Cerebellar nuclear complex (tissue), 1 donor: ENCODE results near the gene GUCA1A.

Experiments
- DNase-seq, 2 experiments: peaks; one replicate each; lab custom pipeline; 2025; lab: John Stamatoyannopoulos, UW

Gene GUCA1A

GRCh38 chr6:42173101-42173500 is at the start of gene GUCA1A:
TSS of gene GUCA1A (plus strand) at chr6:42173364. CDS start at chr6:42173614, 250 bp downstream.
- DNase-seq, result no peak

DNA sequence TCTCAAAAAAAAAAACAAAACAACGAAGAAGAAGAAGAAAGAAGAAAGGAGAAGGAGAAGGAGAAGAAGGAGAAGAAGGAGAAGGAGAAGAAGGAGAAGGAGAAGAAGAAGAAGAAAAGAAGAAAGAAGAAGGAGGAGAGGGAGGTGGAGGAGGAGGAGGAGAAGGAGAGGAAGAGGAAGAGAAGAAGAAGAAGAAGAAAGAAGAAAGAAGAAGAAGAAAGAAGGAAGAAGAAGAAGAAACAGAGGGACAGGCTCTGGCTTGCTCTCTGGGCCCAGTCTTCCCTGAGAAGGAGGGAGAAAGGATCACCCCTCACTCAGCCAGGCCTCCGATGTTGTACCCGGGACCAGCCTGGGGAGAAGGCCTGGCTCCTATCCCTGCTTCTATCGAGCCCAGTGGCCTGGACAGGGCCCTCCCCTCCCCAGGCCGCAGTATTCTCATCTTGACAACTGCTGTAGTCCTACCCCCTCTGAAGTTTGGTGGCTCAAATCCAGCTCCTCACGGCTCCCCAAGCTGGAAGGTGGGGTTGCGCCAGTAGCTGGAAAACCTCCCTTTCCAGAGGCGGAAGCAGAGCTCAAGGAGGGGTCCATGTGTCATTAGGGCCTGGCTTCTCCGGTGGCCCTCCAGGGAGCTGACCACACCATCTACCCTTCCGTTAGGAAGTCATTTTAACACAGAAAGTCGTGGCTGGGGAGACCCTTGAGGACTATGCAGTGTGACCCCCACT is 49.6 kb upstream of the GUCA1A start:
- DNase-seq, result no peak

GRCh38 chr6:42124223-42124836 is 48.8 kb upstream of the GUCA1A start:
- DNase-seq, result no peak

DNA sequence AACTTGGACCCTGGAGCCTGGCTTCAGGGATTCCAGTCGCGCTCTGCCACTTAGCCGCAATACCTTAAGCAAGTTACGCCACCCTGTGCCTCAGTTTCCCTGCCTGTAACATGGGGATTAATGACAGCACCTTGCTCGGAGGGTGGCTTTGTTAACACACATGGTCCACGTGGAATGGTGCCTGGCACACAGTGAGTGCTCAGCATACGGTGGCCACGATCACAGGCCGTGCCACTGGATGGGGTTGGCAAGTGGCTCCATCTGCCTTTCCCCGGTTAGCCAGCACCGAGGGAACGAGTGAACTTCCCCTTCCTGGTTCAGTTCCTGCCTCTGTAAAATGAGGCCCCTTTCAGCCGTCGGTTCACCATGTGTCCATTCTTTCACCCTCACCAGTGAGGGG is 47.9 kb upstream of the GUCA1A start:
- DNase-seq, result no peak

GRCh38 chr6:42125663-42126062 is 47.5 kb upstream of the GUCA1A start:
- no peak for DNase-seq

DNA sequence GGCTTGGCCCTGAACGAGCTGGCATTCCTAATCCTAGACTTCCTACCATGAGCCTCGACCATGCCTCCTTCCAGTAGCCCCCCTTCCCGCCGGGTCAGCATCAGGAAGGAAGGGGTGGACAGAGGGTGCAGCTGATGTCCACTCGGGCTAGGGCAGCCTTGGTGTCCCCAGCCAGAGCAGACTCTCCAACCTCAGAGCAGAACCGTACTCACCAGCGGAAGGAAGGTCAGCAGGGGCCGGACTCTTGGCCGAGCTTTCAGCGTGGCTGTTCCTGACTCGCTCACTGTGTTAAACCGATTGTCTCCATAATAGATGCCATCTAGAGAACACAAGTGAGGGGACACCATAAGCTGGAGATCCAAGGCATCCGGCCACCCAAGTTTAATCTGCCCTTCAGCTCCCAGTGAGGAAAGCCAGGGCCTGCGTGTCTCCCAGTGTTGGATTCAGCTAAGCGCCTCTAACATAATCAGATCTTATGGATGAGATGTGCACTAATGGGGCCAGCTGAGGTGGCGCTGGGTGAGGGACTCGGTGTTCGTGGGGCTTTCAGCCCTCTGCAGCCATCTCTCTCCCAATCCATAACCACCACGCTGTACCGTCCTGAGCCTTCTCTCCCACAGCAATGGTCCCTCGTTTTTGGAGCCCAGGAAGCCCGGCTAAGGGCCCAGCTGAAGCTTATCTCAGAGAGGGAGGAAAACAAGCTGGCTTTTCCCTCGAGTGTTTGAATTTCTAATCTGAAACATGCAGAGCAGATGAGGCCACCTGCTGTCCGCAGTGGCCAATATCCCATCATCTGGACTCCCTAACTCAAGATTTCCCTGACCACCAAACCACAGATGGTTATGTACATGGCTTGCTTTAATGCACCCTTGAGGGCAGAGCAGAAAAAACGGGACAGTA is 44.5 kb upstream of the GUCA1A start:
- DNase-seq, result no peak

GRCh38 chr6:42129360-42129676 is 43.8 kb upstream of the GUCA1A start:
- no peak for DNase-seq

GRCh38 chr6:42131531-42131930 is 41.6 kb upstream of the GUCA1A start:
- no peak for DNase-seq

DNA sequence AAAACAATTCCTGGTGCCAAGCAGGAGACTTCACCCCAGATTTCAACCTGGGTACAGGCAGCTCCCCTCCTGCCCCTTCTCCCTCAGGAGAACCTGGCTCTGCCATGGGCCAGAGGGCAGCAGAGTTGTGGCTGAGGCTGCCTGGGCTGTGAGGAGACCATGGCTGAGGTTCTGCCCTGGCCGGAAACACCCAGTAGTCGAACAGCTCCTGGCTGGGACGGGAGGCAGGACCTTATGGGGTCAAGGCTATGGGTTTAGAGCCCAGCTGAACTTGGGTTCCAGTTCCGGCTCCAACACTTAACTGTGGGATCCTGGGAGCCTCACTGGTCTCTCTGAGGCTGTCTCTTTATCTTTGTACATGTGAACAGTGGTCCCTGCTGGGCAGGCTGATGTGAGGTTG is 39.2 kb upstream of the GUCA1A start:
- no peak for DNase-seq

- no peak for DNase-seq
Measured at GRCh38 chr6:42135161-42135560, 38.0 kb upstream of the GUCA1A start.

DNA sequence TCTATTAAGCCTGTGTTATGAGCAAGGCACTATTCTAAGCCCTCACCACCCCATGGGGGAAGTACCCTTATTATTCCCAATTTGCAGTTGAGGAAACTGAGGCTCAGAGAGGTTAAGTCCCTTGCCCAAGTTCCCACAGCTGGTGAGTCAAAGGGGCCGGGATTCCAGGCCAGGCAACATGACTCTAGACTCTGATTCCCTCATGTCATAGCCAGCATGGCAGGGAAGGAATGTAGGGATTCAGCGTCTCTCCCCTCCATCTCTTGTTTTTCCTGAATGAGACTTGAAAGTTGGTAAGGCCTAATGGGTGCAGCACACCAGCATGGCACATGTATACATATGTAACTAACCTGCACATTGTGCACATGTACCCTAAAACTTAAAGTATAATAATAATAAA is 37.4 kb upstream of the GUCA1A start:
- DNase-seq, result no peak

DNA sequence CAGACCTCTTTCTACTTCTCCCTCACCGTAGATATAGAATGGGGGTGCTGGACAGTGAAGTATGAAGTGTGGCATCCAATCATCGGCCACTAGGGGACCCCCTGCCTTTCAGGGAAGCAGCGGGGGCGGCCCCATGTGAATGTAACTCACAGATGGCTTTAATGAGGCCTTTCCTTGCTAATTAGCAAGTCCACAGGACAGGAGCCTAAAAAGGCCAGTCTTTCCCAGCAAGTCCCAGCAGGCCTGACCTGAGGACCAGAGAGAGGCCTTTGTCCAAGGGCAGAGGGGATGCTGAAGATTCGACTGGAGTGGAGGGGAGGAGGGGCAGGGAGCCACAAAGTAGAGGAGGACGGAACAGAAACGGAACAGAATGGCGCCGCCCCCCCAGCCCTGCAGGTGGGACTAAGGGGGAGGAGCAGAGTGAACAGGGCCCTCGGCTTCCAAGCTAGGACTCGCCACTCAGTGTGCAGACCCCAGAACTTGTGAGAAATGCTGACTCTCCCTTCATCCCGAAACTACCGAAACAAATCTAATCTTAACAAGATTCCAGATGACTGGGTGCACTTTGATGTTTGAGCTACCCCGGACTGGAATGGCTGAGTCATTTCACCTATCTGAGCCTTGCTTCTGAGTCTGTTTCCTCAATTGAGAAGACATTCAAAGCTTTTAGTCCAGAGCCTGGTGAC is 36.5 kb upstream of the GUCA1A start:
- no peak for DNase-seq

GRCh38 chr6:42137194-42137753 is 35.9 kb upstream of the GUCA1A start:
- DNase-seq, result no peak

GRCh38 chr6:42138190-42138589 is 35.0 kb upstream of the GUCA1A start:
- no peak for DNase-seq

GRCh38 chr6:42138630-42139619 is 34.2 kb upstream of the GUCA1A start:
- no peak for DNase-seq

DNA sequence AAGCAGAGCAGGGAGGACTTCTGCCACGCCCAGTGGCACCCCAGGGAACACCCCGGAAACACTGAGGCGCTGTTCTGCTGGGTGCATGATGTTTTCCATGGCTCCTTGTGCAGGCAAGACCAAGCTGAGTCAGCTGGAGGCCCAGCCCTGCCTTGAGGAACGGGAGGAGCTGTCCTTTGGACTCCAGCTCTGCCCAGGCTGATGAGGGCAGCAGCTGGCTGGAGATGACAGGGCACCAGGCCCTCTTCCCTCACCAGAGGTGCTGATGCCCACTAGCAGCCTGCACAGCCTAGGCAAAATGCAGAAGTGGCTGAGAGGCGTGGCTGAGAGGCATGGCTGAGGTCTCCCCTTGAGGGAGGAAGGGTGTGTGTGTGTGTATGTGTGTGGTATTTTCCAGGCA is 33.1 kb upstream of the GUCA1A start:
- no peak for DNase-seq

GRCh38 chr6:42140756-42141602 is 32.2 kb upstream of the GUCA1A start:
- DNase-seq, result no peak

DNA sequence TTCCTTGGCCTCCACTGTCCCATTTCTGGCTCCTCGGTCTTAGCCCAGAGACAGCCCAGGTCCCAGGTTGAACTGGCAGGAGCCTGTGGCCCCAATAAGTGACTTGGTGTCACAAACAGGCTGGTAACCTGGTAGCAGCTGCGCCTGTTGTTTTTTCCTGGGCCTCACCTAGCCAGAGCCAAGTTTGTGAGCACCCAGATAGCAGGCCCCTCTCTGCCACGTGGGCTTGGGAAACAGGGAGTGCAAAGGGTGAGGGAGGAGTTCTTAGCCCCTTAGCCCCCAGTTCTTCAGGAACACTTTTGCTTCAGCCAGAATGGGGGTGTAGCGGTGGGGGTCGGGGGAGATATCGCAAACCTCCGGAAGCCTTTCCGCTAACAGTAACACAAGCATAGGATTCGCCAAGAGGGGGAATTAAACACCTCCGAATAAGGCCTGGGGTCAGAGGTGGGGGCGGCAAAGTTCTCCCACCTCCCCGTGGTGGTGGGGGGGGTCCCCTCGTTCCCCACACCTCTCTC is 31.5 kb upstream of the GUCA1A start:
- no peak for DNase-seq

- no peak for DNase-seq
Measured at GRCh38 chr6:42142118-42142835, 30.9 kb upstream of the GUCA1A start, which contains the start of gene C6orf132. TSS of gene C6orf132 (minus strand) at chr6:42142620. CDS start at chr6:42142444, 176 bp downstream.
